Hepatic stellate cell (primary cell): ENCODE measurements around the gene HDAC1.

Experiments used
- DNase-seq: peaks from one replicate; pipeline ENCODE4 v3.0.0; 2011; ENCODE audit warnings: low spot score

HDAC1 gene

DNA sequence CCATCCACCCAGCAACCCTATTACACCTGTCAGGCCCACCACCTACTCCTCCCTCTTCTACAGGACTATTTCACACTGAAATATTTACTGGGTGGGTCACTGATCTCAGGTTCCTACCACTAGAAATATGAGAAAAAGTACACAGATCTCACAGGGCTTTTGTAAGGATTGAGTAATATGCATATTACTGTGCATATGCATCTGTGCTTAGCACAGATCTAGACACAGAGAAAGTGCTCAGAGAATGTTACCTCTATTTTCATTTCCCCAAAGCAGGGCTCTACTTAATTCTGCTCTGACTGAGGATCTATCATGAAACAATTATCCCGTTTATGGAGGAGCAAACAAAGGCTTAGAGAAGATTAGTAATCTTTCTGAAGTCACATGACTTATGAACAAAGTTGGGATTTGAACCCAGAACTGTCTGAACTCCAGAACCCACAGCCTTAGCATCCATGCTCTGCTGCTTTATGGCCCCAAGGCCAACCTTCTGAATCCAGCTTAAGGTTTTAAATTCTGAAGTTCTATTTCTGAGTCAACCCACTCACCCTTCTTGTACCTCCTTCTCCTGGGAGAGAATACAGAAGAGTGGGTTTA, 82.2 kb downstream of the HDAC1 start:
- DNase-seq: no peak

DNA sequence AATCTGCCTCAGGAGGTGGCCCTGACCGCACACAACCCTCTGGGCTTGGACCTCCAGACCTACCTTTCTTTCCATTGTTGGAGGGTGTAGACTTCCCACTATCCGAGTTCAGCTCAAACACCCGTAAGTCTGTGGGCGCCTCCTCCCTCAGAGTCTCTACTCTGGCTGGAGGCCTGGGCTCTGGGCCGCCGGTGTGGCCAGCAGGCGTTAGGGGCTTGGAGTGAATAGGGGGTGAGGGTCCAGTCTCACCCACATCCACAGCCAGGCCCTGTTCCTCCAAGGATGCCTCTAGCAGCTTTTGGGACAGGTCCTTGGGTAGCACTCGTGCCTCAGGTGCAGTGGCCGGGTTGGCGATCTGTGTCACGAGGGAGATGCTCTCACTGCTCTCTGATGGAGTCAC, 84.3 kb downstream of the HDAC1 start:
- DNase-seq: no peak

DNA sequence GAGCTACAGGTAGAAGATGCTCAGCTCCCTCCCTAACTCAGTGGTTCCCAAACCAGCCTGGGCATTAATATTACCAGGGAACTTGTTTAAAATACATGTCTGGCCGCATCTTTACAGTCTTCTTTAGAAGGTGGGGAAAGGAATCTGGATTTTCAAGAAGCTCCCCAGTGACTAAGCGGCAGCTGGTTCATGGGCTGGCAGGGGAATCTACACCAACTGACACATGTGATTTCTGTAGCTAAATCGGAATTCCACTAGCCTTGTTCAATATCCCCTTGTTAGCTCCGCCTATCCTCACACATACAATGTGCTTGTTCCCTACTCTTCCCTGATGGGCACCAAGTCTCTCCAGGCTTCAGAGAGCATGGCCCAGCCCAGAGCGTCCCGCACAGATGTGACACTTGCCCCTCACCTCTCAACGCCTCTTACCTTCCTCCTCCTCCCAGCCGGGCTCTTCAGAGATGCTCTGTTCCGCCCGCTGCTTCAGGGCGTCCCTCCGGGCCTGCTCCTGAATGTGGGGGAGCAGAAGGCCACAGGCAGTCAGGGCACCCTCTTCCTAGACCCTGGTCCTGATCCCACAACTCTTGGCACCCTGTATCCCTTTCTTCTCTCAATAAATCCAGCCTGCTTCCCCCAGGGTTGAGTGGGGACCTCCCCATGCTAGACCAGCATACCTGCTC, 85.8 kb downstream of the HDAC1 start:
- no peak for DNase-seq

DNA sequence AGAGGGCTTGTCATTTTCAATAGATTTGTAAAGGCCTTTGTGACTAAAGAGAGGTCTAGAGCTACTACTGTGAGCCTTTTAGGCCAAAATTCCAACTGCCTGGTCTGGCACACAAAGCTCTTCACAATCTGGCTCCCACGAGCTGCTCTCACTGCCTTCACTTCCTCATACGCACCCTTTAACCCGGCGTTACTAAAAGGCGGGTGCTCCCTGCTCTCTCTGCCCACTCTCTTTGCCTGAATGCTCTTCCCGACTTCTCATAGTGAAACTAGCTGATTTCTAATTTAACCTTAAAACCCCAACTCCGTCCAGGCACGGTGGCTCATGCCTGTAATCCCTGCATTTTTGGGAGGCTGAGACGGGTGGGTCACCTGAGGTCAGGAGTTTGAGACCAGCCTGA, 88.2 kb downstream of the HDAC1 start:
- DNase-seq: no peak
